Testis (tissue), 3 donors: Measurements from ENCODE around the gene CLIP2. TPM values are rescaled to one million over a fixed set of nuclear protein-coding genes. Genes with fewer than 3 reads are reported as not detected.

Source experiments
- DNase-seq: peaks from one replicate; pipeline ENCODE4 v3.0.0-alpha.2; 2019
- H3K27ac ChIP-seq, 2 donors: fragments of 200-600 bp; sonication (generic); one replicate each; pipeline ENCODE4 v1.5.1; 2019
- H3K27me3 ChIP-seq: fragments of 200-600 bp; sonication (generic); one replicate; pipeline ENCODE4 v1.5.1; 2019
- H3K36me3 ChIP-seq: fragments of 200-600 bp; sonication (generic); one replicate; pipeline ENCODE4 v1.5.1; 2017; ENCODE audit warnings: low read depth; ENCODE audit errors: missing control alignments
- H3K4me1 ChIP-seq: fragments of 200-600 bp; sonication (generic); one replicate; pipeline ENCODE4 v1.5.1; 2019
- H3K4me3 ChIP-seq, 2 donors: fragments of 200-600 bp; sonication (generic); one replicate each; pipeline ENCODE4 v1.5.1; 2017 to 2019
- H3K9me3 ChIP-seq: fragments of 200-600 bp; sonication (generic); one replicate; pipeline ENCODE4 v1.5.1; 2017
- POLR2A ChIP-seq: fragments of 450-650 bp; IDR thresholded peaks from one replicate; pipeline ENCODE4 v1.6.1; 2017; ENCODE audit warnings: antibody characterized with exemption, mild to moderate bottlenecking, moderate library complexity
- WGBS, 2 donors: methylation state at CpG; one replicate each; pipeline ENCODE4 v1.1.5; 2018; 5-methylcytosine and 5-hydroxymethylcytosine counted together
- intact Hi-C: fragments of 100-400 bp; cut with DNase I; formaldehyde crosslinking; loops from one replicate; pipeline ENCODE4 v1.15.1; 2023; ENCODE audit warnings: low total_unique reads
- polyA plus RNA-seq: library from polyadenylated mRNA; stranded (reverse); fragments of 350-450 nt; fragmentation: Illumina TruSeq; extraction: RNeasy Lipid Tissue Mini Kit (QIAGEN cat#74804); gene quantifications from one replicate; pipeline ENCODE4 v1.2.3, GENCODE V29; 2014; ENCODE audit warnings: low read depth, low replicate concordance; ENCODE audit not compliant: insufficient read depth
- total RNA-seq, 2 donors: library from RNA; depleted of rRNA; stranded (reverse); fragments of >200 nt; gene quantifications; one replicate each; pipeline ENCODE4 v1.2.3, GENCODE V29; 2016
- TF ChIP-seq, protein P1 (sequence below), 3 experiments: fragments of 450-650 bp in 2 of 3; fragments of 200-600 bp in 1 of 3; sonication (generic) in 1 of 3; IDR thresholded peaks; one replicate each; pipeline ENCODE4 v1.5.1; 2016 to 2019; ENCODE audit warnings: antibody characterized with exemption in 3 of 3, mild to moderate bottlenecking in 2 of 3, moderate library complexity in 1 of 3

The CLIP2 gene
- total and polyA plus RNA-seq, 3 donors from 2014 or later = 8.5 to 19.8 (median 16.5) TPM

GRCh38 chr7:74343281-74344131 is 54.3 kb downstream of the CLIP2 start:
- intact Hi-C loops = no loop called here
- Histone ChIP-seq H3K4me1 (no peaks in the 10 kb centered on the region), H3K27ac (no peak overlapping the region), H3K4me3 (no peak overlapping the region), H3K36me3 (no peaks in the 10 kb centered on the region), H3K9me3 (no peaks in the 10 kb centered on the region), H3K27me3 (no peaks in the 10 kb centered on the region)
- DNase-seq = no peak
- TF ChIP-seq, protein P1, sequence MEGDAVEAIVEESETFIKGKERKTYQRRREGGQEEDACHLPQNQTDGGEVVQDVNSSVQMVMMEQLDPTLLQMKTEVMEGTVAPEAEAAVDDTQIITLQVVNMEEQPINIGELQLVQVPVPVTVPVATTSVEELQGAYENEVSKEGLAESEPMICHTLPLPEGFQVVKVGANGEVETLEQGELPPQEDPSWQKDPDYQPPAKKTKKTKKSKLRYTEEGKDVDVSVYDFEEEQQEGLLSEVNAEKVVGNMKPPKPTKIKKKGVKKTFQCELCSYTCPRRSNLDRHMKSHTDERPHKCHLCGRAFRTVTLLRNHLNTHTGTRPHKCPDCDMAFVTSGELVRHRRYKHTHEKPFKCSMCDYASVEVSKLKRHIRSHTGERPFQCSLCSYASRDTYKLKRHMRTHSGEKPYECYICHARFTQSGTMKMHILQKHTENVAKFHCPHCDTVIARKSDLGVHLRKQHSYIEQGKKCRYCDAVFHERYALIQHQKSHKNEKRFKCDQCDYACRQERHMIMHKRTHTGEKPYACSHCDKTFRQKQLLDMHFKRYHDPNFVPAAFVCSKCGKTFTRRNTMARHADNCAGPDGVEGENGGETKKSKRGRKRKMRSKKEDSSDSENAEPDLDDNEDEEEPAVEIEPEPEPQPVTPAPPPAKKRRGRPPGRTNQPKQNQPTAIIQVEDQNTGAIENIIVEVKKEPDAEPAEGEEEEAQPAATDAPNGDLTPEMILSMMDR (IDR thresholded peaks at IDR 0.05) = no peak
- TF ChIP-seq POLR2A = no peak
- WGBS, 2 donors = 80 to 81% methylated on average over 14 of the region's 14 CpGs

DNA sequence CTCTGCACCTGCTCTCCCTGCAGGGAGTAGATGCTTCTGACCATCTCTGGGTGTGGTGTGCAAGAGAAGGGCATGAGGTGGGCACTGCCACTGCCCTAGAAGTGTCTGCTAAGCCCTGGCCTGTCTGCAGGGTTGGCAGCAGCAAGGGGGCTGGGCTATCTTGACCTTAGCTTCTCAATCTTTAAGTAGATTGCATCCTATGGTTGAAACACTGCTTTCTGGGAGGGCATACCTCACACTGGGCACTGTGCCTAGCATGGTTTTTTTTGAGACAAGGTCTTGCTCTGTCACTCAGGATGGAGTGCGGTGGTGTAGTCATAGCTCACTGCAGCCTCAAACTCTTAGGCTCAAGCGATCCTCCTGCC is 54.9 kb downstream of the CLIP2 start:
- WGBS, 2 donors = 96 to 100% methylated on average over 2 of the region's 2 CpGs
- Histone ChIP-seq H3K27ac (no peak overlapping the region), H3K4me3 (no peak overlapping the region), H3K27me3 (no peaks in the 10 kb centered on the region), H3K9me3 (no peaks in the 10 kb centered on the region), H3K4me1 (no peaks in the 10 kb centered on the region), H3K36me3 (no peaks in the 10 kb centered on the region)
- TF ChIP-seq, protein P1 (IDR thresholded peaks at IDR 0.05) = no peak
- no peak for TF ChIP-seq POLR2A
- intact Hi-C loops = no loop called here
- no peak for DNase-seq

DNA sequence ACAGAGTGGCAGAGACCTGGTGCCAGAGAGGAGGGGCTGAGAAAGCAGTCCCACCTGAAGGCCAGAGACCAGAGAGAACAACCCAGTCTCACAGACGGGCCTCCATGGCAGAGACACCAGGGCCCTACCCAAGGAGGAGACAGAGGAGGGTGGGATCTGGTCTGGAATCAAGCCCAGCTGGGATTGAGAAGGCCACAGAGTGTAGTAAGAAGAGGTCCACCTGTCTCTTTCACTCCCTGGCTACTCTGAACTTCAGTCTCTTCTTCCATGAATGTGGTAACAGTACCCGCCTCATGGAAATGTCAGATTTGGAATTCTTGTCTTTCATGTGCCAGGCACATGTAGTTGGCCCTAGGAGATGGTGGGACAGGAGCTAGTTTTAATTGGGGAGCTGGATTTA is 55.6 kb downstream of the CLIP2 start:
- H3K4me3 ChIP-seq = no peak overlapping the region
- no peaks in the 10 kb centered on the region for H3K9me3 ChIP-seq
- TF ChIP-seq, protein P1 (IDR thresholded peaks at IDR 0.05) = no peak
- TF ChIP-seq POLR2A = no peak
- no peaks in the 10 kb centered on the region for H3K27me3 ChIP-seq
- no peaks in the 10 kb centered on the region for H3K36me3 ChIP-seq
- no peaks in the 10 kb centered on the region for H3K4me1 ChIP-seq
- intact Hi-C loops = no loop called here
- no peak for DNase-seq
- 92 to 97% methylated on average over 2 of the region's 2 CpGs for WGBS, 2 donors
- H3K27ac ChIP-seq = no peak overlapping the region

- no peaks in the 10 kb centered on the region for H3K4me1 ChIP-seq
- intact Hi-C loops = no loop called here
- no peaks in the 10 kb centered on the region for H3K27me3 ChIP-seq
- H3K27ac ChIP-seq = no peak overlapping the region
- H3K4me3 ChIP-seq = no peak overlapping the region
- H3K36me3 ChIP-seq = no peaks in the 10 kb centered on the region
- H3K9me3 ChIP-seq = no peaks in the 10 kb centered on the region
- no peak for DNase-seq
- no peak for TF ChIP-seq POLR2A
- 97 to 99% methylated on average over 2 of the region's 2 CpGs for WGBS, 2 donors
These were observed 56.8 kb downstream of the CLIP2 start for GRCh38 chr7:74345970-74346369.

DNA sequence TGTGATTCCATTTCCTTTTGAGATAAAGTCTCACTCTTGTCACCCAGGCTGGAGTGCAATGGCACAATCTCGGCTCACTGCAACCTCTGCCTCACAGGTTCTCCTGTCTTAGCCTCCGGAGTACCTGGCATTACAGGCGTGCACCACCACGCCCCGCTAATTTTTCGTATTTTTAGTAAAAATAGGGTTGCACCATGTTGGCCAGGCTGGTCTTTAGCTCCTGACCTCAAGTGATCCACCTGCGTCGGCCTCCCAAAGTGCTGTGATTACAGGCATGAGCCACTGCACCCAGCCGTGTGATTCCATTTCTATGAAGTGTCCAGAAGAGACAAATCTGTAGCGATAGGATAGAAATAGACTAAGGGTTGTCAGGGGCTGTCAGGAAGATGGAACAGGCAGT is 60.4 kb downstream of the CLIP2 start:
- TF ChIP-seq, protein P1 (IDR thresholded peaks at IDR 0.05) = no peak
- TF ChIP-seq POLR2A = no peak
- DNase-seq = no peak
- no peaks in the 10 kb centered on the region for H3K9me3 ChIP-seq

More for the DNA sequence above, 60.4 kb downstream of the CLIP2 start:
- intact Hi-C loops = no loop called here
- Histone ChIP-seq H3K27me3 (no peaks in the 10 kb centered on the region), H3K4me3 (no peak overlapping the region), H3K27ac (no peak overlapping the region), H3K36me3 (no peaks in the 10 kb centered on the region), H3K4me1 (no peaks in the 10 kb centered on the region)
- WGBS, 2 donors = 95 to 96% methylated on average over 10 of the region's 10 CpGs
